GM12801 (cell line): ENCODE data around the gene ANKRD49.

Experiments used
- CTCF ChIP-seq: IDR thresholded peaks from one replicate; pipeline ENCODE4 v1.5.1; 2011; ENCODE audit warnings: control low read depth; ENCODE audit not compliant: insufficient read length; ENCODE audit errors: extremely low read depth

Gene ANKRD49

GRCh38 chr11:94546886-94547285, 53.1 kb downstream of the ANKRD49 start:
- no peak for TF ChIP-seq CTCF

GRCh38 chr11:94549146-94549545, 55.4 kb downstream of the ANKRD49 start:
- TF ChIP-seq CTCF, result no peak
